ENCODE measurements around the gene PPP2R3B. TPM values are rescaled to one million over a fixed set of nuclear protein-coding genes. Genes with fewer than 3 reads are reported as not detected.
A peak's percentile ranks its signal among the peaks of the same experiment; 100 is the strongest.

PPP2R3B gene
- total and polyA plus RNA-seq, 2 of the 13 experiments (the other 11 are each of a cell fraction or from before 2014, with no cell fraction given): 17.0 to 21.4 TPM

DNA sequence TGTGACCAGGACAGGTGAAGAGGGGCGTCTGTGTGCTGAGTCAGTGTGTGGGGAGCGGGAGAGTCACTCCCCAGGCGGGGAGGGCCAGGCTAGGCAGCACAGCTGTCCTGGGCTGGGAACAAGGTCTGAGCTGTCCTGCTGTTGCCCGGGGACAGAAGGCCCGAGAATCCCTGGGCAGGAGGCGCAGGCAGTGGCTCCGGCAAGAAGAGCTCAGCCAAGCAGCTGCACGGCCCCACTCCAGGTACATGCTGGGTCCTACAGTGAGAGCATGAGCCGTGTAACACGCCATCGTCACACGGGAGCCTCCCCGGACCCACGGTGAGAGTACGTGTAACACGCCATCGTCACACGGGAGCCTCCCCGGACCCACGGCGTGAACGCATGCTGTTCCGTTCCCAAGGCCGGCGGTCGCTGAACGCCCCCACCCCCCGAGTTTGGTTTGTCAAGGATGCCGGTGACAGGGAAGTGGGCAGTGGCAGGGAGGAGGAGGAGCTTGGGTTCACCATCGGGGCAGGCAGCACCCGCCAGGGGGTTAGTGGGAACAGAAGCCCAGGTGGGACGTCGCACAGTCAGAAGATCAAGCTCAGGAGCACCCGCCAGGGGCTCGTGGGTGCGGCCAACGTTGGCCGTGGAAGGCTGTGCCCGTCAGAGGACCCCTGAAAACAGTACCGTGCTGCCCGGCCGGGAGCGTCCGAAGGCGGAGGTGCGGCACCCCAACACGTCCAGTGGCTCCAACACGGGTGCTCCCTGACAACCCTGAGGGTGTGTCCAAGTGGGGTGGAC lies 15.6 kb downstream of the PPP2R3B start:
- peaks cover 27% of the 10 kb centered on the region for H3K4me1 ChIP-seq (ENCODE audit: insufficient read depth, low read length)
- no peaks in the 10 kb centered on the region; a peak in 1 of 5 replicates for H3K27me3 ChIP-seq (ENCODE audit: control insufficient read depth in 1 of 2, insufficient read depth in 2 of 2, low read length in 2 of 2)
- WGBS (ENCODE audit: low lambda C conversion rate): 96% methylated on average over 25 of the region's 48 CpGs
- peaks cover 7% of the 10 kb centered on the region for H3K79me2 ChIP-seq (ENCODE audit: insufficient read depth, low read length)
- H3K36me3 ChIP-seq (replicated peaks in 1 of 2; ENCODE audit: control insufficient read depth in 1 of 2, insufficient read depth in 2 of 2, low read length in 2 of 2): no peaks in the 10 kb centered on the region
- H3K4me3 ChIP-seq (replicated peaks in 1 of 3; ENCODE audit: insufficient read depth in 1 of 3, low read depth in 2 of 3, low read length in 3 of 3): no peak overlapping the region
- no peak for ATAC-seq
- no TSS peak for BruUV-seq (replicated peaks)
- ChIA-PET POLR2A (no interaction called here), CTCF (ENCODE audit: low intra/inter-chr PET ratio, low total read pairs) (no interaction called here)
- H4K20me1 ChIP-seq (ENCODE audit: insufficient read depth, low read length): 0 out of 2 replicates have a peak, but pooled peaks cover 6% of the 10 kb centered on the region
- H3K27ac ChIP-seq (ENCODE audit: extremely low read length, insufficient read depth, low read length): no peak overlapping the region
- no peak overlapping the region for H3K9ac ChIP-seq (ENCODE audit: insufficient read depth, low read depth, low read length)
- DNase-seq (ENCODE audit: low spot score): no peak
- H2AFZ ChIP-seq (ENCODE audit: low read length): no peak overlapping the region
- no peaks in the 10 kb centered on the region for H3K9me3 ChIP-seq (ENCODE audit: low read length)
- TF ChIP-seq RBFOX2 (IDR thresholded peaks at IDR 0.05; ENCODE audit: low read depth, low read length) (0 out of 2 replicates have a peak, but pooled peaks have one; percentile 11), ZNF317 (CRISPR knock-in tag; IDR thresholded peaks at IDR 0.05) (no peak), ZNF33B (CRISPR knock-in tag; IDR thresholded peaks at IDR 0.05) (no peak), AGO2 (optimal IDR thresholded peaks at IDR 0.05; ENCODE audit: low read depth, low read length) (peak; percentile 8), REXO4 (CRISPR knock-in tag; IDR thresholded peaks at IDR 0.05; ENCODE audit: borderline replicate concordance) (no peak)
- H3K4me2 ChIP-seq (ENCODE audit: low read depth, low read length): no peak overlapping the region
- intact Hi-C loops (cut with micrococcal nuclease; ENCODE audit: unreplicated experiment) (loop anchor here (10.0 kb wide), 1 partner anchor 46 kb away; no protein-coding TSS in a partner anchor), in situ Hi-C loops (cut with HindIII; ENCODE audit: extremely low pct_ligation_motif_present, low pct_unique_long_range_greater_than_20kb) (no loop called here)
- FAIRE-seq: no peak

DNA sequence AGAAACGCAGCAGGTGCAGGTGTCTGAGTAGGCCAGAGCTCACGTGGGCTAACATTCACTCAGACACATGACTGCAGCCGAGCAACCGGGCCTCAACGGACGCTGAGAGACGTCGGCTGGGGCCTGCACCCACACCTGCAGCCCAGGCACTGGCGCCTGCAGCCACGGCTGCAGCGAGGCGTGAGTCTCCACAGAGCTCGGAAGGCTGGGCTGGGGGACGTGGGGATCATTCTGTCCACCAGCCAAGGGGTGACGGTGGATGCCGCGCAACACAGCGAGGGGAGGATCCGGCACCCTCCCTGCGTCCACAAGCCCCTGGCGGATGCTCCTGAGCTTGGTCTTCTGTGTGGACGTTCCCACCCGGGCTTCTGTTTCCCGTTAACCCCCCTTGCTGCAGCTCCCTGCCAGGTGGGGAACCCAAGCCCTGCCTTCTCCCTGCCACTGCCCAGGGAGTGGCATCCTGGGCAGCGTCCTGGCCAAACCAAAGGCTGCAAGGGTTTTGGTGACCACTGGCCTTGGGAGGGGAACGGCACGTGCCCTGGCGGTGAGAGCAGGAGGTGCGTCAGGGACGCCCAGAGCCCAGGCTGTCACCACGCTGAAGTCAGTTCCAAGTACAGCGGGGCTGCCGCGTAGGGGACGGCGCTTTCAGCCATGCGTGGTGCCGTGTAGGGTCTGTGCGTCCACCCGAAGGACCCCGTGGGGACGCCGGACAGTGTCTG lies 16.3 kb downstream of the PPP2R3B start:
- TF ChIP-seq CHCHD3 (CRISPR knock-in tag; IDR thresholded peaks at IDR 0.05) (no peak), ZNF33B (CRISPR knock-in tag; IDR thresholded peaks at IDR 0.05) (no peak), RBFOX2 (IDR thresholded peaks at IDR 0.05; ENCODE audit: low read depth, low read length) (0 out of 2 replicates have a peak, but pooled peaks have one; percentile 16), ZBTB8A (CRISPR knock-in tag; IDR thresholded peaks at IDR 0.05; ENCODE audit: borderline replicate concordance, low read depth) (no peak), ATAD3A (CRISPR knock-in tag; IDR thresholded peaks at IDR 0.05) (no peak), HDAC1 (CRISPR knock-in tag; IDR thresholded peaks at IDR 0.05) (no peak), GZF1 (CRISPR knock-in tag; IDR thresholded peaks at IDR 0.05) (no peak), ZNF160 (CRISPR knock-in tag; IDR thresholded peaks at IDR 0.05) (no peak), AGO2 (optimal IDR thresholded peaks at IDR 0.05; ENCODE audit: low read depth, low read length) (peak; percentile 29), ZNF382 (CRISPR knock-in tag; IDR thresholded peaks at IDR 0.05; ENCODE audit: borderline replicate concordance) (no peak), ZNF326 (CRISPR knock-in tag; IDR thresholded peaks at IDR 0.05; ENCODE audit: borderline replicate concordance) (no peak), JDP2 (CRISPR knock-in tag; IDR thresholded peaks at IDR 0.05; ENCODE audit: borderline replicate concordance) (no peak)
- TF ChIP-seq, protein P1, sequence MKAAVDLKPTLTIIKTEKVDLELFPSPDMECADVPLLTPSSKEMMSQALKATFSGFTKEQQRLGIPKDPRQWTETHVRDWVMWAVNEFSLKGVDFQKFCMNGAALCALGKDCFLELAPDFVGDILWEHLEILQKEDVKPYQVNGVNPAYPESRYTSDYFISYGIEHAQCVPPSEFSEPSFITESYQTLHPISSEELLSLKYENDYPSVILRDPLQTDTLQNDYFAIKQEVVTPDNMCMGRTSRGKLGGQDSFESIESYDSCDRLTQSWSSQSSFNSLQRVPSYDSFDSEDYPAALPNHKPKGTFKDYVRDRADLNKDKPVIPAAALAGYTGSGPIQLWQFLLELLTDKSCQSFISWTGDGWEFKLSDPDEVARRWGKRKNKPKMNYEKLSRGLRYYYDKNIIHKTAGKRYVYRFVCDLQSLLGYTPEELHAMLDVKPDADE (CRISPR knock-in tag; IDR thresholded peaks at IDR 0.05): no peak
- DNase-seq (ENCODE audit: low spot score): no peak
- POLR2A ChIA-PET: no interaction called here

More for the DNA sequence above, 16.3 kb downstream of the PPP2R3B start:
- Histone ChIP-seq H3K4me3 (replicated peaks in 1 of 3; ENCODE audit: insufficient read depth in 1 of 3, low read depth in 2 of 3, low read length in 3 of 3) (no peak overlapping the region), H3K79me2 (ENCODE audit: insufficient read depth, low read length) (peaks cover 7% of the 10 kb centered on the region), H3K4me1 (ENCODE audit: insufficient read depth, low read length) (peaks cover 27% of the 10 kb centered on the region), H3K36me3 (replicated peaks in 1 of 2; ENCODE audit: control insufficient read depth in 1 of 2, insufficient read depth in 2 of 2, low read length in 2 of 2) (no peaks in the 10 kb centered on the region), H3K9me3 (ENCODE audit: low read length) (no peaks in the 10 kb centered on the region), H2AFZ (ENCODE audit: low read length) (no peak overlapping the region), H3K4me2 (ENCODE audit: low read depth, low read length) (no peak overlapping the region), H3K27me3 (ENCODE audit: control insufficient read depth in 1 of 2, insufficient read depth in 2 of 2, low read length in 2 of 2) (no peaks in the 10 kb centered on the region; a peak in 1 of 5 replicates), H3K27ac (ENCODE audit: extremely low read length, insufficient read depth, low read length) (no peak overlapping the region), H3K9ac (ENCODE audit: insufficient read depth, low read depth, low read length) (no peak overlapping the region), H4K20me1 (ENCODE audit: insufficient read depth, low read length) (0 out of 2 replicates have a peak, but pooled peaks cover 6% of the 10 kb centered on the region)
- WGBS (ENCODE audit: low lambda C conversion rate): 94% methylated on average over 30 of the region's 43 CpGs
- no peak for ATAC-seq
- CTCF ChIA-PET (ENCODE audit: low intra/inter-chr PET ratio, low total read pairs): no interaction called here
- BruUV-seq (replicated peaks): no TSS peak
- in situ Hi-C loops (cut with HindIII; ENCODE audit: extremely low pct_ligation_motif_present, low pct_unique_long_range_greater_than_20kb) (no loop called here), intact Hi-C loops (cut with micrococcal nuclease; ENCODE audit: unreplicated experiment) (loop anchor here (10.0 kb wide), 1 partner anchor 46 kb away; no protein-coding TSS in a partner anchor)
- FAIRE-seq: no peak

Data from HepG2 (cell line).